Epithelial cell of esophagus (primary cell): ENCODE results near the gene RPTOR.

ENCODE experiments used
- DNase-seq: peaks from one replicate; pipeline ENCODE4 v3.0.0; 2010; ENCODE audit warnings: low read depth
- H3K4me3 ChIP-seq: 2 replicates; pipeline ENCODE4 v1.5.1; 2011; ENCODE audit warnings: mild to moderate bottlenecking, low read length, control low read depth
- CTCF ChIP-seq: IDR thresholded peaks from 2 replicates; pipeline ENCODE4 v1.5.1; 2011; ENCODE audit warnings: low read depth, mild to moderate bottlenecking, low read length, control low read depth, inconsistent platforms; ENCODE audit not compliant: insufficient read depth; ENCODE audit errors: missing control alignments

The RPTOR gene

GRCh38 chr17:80930335-80931279 is 386.0 kb downstream of the RPTOR start:
- TF ChIP-seq CTCF, result no peak
- H3K4me3 ChIP-seq, result no peak overlapping the region
- DNase-seq, result peak; percentile 4

- H3K4me3 ChIP-seq, result no peak overlapping the region
- no peak for DNase-seq
- no peak for TF ChIP-seq CTCF
These were observed 387.0 kb downstream of the RPTOR start for GRCh38 chr17:80931421-80932265.

GRCh38 chr17:80935526-80935925 is 390.9 kb downstream of the RPTOR start:
- no peak for TF ChIP-seq CTCF
- H3K4me3 ChIP-seq, result no peak overlapping the region
- no peak for DNase-seq

GRCh38 chr17:80936218-80936617 is 391.6 kb downstream of the RPTOR start:
- H3K4me3 ChIP-seq, result no peak overlapping the region
- no peak for DNase-seq
- TF ChIP-seq CTCF, result no peak

- DNase-seq, result no peak
- H3K4me3 ChIP-seq, result no peak overlapping the region
- TF ChIP-seq CTCF, result no peak
These were observed 392.1 kb downstream of the RPTOR start for GRCh38 chr17:80936723-80937122.

GRCh38 chr17:80937462-80938381 is 393.1 kb downstream of the RPTOR start:
- no peak for TF ChIP-seq CTCF
- H3K4me3 ChIP-seq, result no peak overlapping the region
- no peak for DNase-seq
